SKM-1 treated with dmso at 0.1 percent for 144 hours (cell line): Measurements from ENCODE around the gene TSR1.
"Not testable (repeated sequence)": the region's sequence is repeated elsewhere in the genome, so short reads cannot be mapped to it uniquely, and the experiment has no call there.

Experiments used
- DNase-seq: peaks from one replicate; lab custom pipeline; 2025; ENCODE audit not compliant: unreplicated experiment; lab: John Stamatoyannopoulos, UW

TSR1 gene

GRCh38 chr17:2338315-2338657, 2.0 kb upstream of the TSR1 start:
- DNase-seq = no peak

- DNase-seq = peak; percentile 0
These were observed 1.5 kb upstream of the TSR1 start for GRCh38 chr17:2337544-2338314.

GRCh38 chr17:2336852-2337543, 741 bp upstream of the TSR1 start, which contains the start of gene SGSM2:
TSS of gene SGSM2 (plus strand) at chr17:2337501. CDS start at chr17:2337689, 188 bp downstream.
- no peak for DNase-seq

GRCh38 chr17:2335726-2336214, 487 bp downstream of the TSR1 start:
- no peak for DNase-seq

- no peak for DNase-seq
These were observed 5.0 kb downstream of the TSR1 start for GRCh38 chr17:2331303-2331702.

GRCh38 chr17:2323629-2324314, 12.5 kb downstream of the TSR1 start:
- no peak for DNase-seq

- no peak for DNase-seq
These were observed 14.9 kb downstream of the TSR1 start for GRCh38 chr17:2321399-2321798.

- peak; percentile 1 for DNase-seq
These were observed 17.2 kb downstream of the TSR1 start for GRCh38 chr17:2319051-2319450.

- DNase-seq = no peak
These were observed 18.5 kb downstream of the TSR1 start for GRCh38 chr17:2317796-2318195.

GRCh38 chr17:2316916-2317205, 19.4 kb downstream of the TSR1 start:
- DNase-seq = not testable (repeated sequence)

- DNase-seq = no peak
These were observed 23.5 kb downstream of the TSR1 start for GRCh38 chr17:2312736-2313135.

GRCh38 chr17:2309338-2310154, 26.7 kb downstream of the TSR1 start:
- DNase-seq = no peak

- DNase-seq = no peak
These were observed 31.3 kb downstream of the TSR1 start for GRCh38 chr17:2304931-2305330.

- peak; percentile 57 for DNase-seq
These were observed 32.8 kb downstream of the TSR1 start, which contains the start of the genes SMG6 and SRR for GRCh38 chr17:2303204-2304188. TSS of gene SMG6 (minus strand) at chr17:2303785. CDS start at chr17:2303720, 65 bp downstream. TSS of gene SRR (plus strand) at chr17:2303950. CDS start at chr17:2315561, 11,611 bp downstream.

- no peak for DNase-seq
These were observed 33.5 kb downstream of the TSR1 start for GRCh38 chr17:2302778-2303203.

- no peak for DNase-seq
These were observed 36.5 kb downstream of the TSR1 start for GRCh38 chr17:2299756-2300155.

GRCh38 chr17:2299136-2299535, 37.1 kb downstream of the TSR1 start:
- DNase-seq = no peak

GRCh38 chr17:2297023-2297422, 39.2 kb downstream of the TSR1 start:
- DNase-seq = no peak

GRCh38 chr17:2295575-2295974, 40.7 kb downstream of the TSR1 start:
- DNase-seq = no peak

GRCh38 chr17:2292100-2292499, 44.2 kb downstream of the TSR1 start:
- no peak for DNase-seq
